ENCODE measurements around the gene MTG2. TPM values are rescaled to one million over a fixed set of nuclear protein-coding genes. Genes with fewer than 3 reads are reported as not detected.

Gene MTG2
- total RNA-seq, 1 donor from 2014 or later, result 14.9 TPM

DNA sequence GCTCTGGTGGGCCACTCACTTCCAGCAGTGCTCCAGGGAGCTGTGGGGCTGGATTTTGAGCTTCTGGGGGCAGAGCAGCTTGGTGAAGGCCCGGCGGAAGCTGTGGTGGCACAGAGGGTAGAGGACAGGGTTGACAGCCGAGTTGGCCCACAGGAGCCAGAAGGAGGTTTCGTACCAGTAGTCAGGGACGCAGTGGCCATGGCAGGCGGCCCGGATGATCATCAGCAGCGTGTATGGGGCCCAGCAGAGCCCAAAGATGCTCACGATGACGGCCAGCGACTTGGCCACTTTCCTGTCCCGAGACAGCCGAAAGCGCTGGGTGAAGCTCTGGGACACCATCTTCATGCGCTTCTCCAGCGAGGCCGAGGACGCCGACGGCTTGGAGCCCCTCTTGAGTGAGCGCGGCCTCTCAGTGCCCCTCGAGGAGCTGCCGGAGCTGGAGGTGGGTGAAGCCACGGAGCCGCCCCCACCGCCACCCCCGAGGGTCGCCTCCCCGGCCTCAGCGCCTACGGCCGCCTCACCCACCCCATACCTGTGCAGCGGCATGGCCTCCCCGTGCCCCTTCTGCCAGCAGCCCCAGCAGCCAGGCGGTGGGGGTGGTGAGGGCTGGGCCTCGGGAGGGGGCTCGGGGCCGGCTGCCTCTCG lies 33.3 kb downstream of the MTG2 start:
- no peak overlapping the region for H3K4me3 ChIP-seq (ENCODE audit: low read depth, low read length)
- TF ChIP-seq, protein P1, sequence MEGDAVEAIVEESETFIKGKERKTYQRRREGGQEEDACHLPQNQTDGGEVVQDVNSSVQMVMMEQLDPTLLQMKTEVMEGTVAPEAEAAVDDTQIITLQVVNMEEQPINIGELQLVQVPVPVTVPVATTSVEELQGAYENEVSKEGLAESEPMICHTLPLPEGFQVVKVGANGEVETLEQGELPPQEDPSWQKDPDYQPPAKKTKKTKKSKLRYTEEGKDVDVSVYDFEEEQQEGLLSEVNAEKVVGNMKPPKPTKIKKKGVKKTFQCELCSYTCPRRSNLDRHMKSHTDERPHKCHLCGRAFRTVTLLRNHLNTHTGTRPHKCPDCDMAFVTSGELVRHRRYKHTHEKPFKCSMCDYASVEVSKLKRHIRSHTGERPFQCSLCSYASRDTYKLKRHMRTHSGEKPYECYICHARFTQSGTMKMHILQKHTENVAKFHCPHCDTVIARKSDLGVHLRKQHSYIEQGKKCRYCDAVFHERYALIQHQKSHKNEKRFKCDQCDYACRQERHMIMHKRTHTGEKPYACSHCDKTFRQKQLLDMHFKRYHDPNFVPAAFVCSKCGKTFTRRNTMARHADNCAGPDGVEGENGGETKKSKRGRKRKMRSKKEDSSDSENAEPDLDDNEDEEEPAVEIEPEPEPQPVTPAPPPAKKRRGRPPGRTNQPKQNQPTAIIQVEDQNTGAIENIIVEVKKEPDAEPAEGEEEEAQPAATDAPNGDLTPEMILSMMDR (conservative IDR thresholded peaks at IDR 0.05; ENCODE audit: low read depth, low read length), result no peak

GRCh38 chr20:62216636-62217566 lies 34.1 kb downstream of the MTG2 start:
- H3K4me3 ChIP-seq (ENCODE audit: low read depth, low read length), result no peak overlapping the region
- TF ChIP-seq, protein P1 (conservative IDR thresholded peaks at IDR 0.05; ENCODE audit: low read depth, low read length), result no peak
- DNase-seq (ENCODE audit: low read depth), result no peak

More for the DNA sequence above, 33.3 kb downstream of the MTG2 start:
- DNase-seq (ENCODE audit: low read depth), result no peak

GRCh38 chr20:62217913-62218773 lies 35.3 kb downstream of the MTG2 start:
- TF ChIP-seq, protein P1 (conservative IDR thresholded peaks at IDR 0.05; ENCODE audit: low read depth, low read length), result no peak
- DNase-seq (ENCODE audit: low read depth), result no peak
- H3K4me3 ChIP-seq (ENCODE audit: low read depth, low read length), result no peak overlapping the region

- H3K4me3 ChIP-seq (ENCODE audit: low read depth, low read length), result no peak overlapping the region
- DNase-seq (ENCODE audit: low read depth), result no peak
- TF ChIP-seq, protein P1 (conservative IDR thresholded peaks at IDR 0.05; ENCODE audit: low read depth, low read length), result no peak
Measured at GRCh38 chr20:62219101-62219991, 36.5 kb downstream of the MTG2 start.

GRCh38 chr20:62219992-62220665 lies 37.3 kb downstream of the MTG2 start, which contains the start of gene HRH3:
TSS of gene HRH3 (minus strand) at chr20:62220278. CDS start at chr20:62219970, 308 bp downstream.
- no peak within 1 kb of the TSS for H3K4me3 ChIP-seq (ENCODE audit: low read depth, low read length)
- DNase-seq (ENCODE audit: low read depth), result no peak
- TF ChIP-seq, protein P1 (conservative IDR thresholded peaks at IDR 0.05; ENCODE audit: low read depth, low read length), result no peak

Data from epithelial cell of proximal tubule (primary cell).